Fibroblast of peridontal ligament (primary cell): Measurements from ENCODE around the gene ZNF567.
"Not testable (repeated sequence)": the region's sequence is repeated elsewhere in the genome, so short reads cannot be mapped to it uniquely, and the experiment has no call there.

ENCODE experiments used
- DNase-seq: peaks from one replicate; pipeline ENCODE4 v3.0.0-alpha.2; 2010; ENCODE audit errors: extremely low read depth

ZNF567 gene

GRCh38 chr19:36687214-36688056 is at the start of gene ZNF567:
Gene ZNF567, plus strand, starts transcription at chr19:36687612. Its CDS starts 7,256 bp downstream, at chr19:36694868.
- DNase-seq: peak; percentile 92

- DNase-seq: peak; percentile 1
Measured at GRCh38 chr19:36638862-36639510, 48.4 kb upstream of the ZNF567 start.

GRCh38 chr19:36646746-36647145 is 40.7 kb upstream of the ZNF567 start:
- DNase-seq: no peak

- no peak for DNase-seq
Measured at GRCh38 chr19:36652958-36653357, 34.5 kb upstream of the ZNF567 start.

DNA sequence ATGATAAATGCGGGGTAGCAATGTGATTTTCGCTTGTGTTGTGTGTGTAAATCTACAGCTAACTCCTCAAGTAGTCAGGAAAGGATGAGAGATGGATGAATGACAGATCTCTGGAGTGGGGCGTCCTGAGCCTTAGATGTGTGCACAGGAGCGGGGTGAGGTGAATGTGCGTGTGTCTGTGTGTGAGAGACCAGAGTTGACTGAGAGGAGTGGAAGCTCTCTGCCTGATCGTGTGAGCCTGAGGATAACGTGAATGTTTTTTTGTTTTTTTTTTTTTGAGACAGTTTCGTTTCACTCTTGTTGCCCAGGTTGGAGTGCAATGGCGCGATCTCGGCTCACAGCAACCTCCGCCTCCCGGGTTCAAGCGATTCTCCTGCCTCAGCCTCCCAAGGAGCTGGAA is 21.6 kb upstream of the ZNF567 start:
- no peak for DNase-seq

GRCh38 chr19:36668646-36669045 is 18.8 kb upstream of the ZNF567 start:
- no peak for DNase-seq

- DNase-seq: no peak
Measured at GRCh38 chr19:36672368-36672767, 15.0 kb upstream of the ZNF567 start.

- no peak for DNase-seq
Measured at GRCh38 chr19:36674201-36674600, 13.2 kb upstream of the ZNF567 start.

GRCh38 chr19:36679455-36679854 is 8.0 kb upstream of the ZNF567 start:
- DNase-seq: no peak

- no peak for DNase-seq
Measured at GRCh38 chr19:36685835-36686234, 1.6 kb upstream of the ZNF567 start.

GRCh38 chr19:36686365-36687213 is 823 bp upstream of the ZNF567 start:
- peak; percentile 16 for DNase-seq

DNA sequence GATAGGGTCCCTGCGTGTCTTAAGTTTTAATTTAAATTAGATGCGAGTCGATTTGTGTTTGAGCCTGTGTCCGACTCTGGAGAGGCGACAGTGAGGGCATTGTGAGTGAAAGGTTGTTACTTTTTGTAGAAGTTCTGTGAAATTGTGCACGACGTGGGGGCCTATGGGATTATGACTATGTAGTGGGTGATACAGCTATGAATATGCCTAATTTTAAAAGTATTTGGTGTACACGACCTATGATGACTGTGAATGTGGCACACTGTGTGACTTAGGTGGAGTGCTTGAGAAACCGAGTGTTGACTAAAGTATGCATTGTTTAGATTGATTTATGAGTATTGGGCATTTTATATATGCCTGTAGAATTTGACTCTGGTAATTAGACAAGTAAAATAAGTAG is 646 bp downstream of the ZNF567 start:
- DNase-seq: no peak

DNA sequence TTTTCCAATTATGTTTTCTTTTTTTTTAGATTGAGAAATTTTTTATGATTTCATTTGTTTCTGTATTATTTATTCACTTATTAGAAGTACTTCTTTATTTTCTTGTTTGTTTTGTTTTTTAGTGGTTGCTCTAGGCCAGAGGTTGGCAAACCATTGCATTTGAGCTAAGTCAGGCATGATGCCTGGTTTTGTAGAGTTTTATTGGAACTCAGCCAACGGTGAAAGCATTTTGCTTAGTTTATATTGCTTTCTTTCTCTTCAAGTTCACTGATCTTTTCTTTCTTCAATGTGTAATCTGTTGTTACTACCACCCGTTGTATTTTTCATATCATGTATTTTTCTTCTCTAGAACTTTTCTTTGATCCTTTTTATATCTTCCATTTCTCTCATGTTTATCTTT is 19.7 kb downstream of the ZNF567 start:
- no peak for DNase-seq

- no peak for DNase-seq
Measured at GRCh38 chr19:36709423-36709822, 22.0 kb downstream of the ZNF567 start.

DNA sequence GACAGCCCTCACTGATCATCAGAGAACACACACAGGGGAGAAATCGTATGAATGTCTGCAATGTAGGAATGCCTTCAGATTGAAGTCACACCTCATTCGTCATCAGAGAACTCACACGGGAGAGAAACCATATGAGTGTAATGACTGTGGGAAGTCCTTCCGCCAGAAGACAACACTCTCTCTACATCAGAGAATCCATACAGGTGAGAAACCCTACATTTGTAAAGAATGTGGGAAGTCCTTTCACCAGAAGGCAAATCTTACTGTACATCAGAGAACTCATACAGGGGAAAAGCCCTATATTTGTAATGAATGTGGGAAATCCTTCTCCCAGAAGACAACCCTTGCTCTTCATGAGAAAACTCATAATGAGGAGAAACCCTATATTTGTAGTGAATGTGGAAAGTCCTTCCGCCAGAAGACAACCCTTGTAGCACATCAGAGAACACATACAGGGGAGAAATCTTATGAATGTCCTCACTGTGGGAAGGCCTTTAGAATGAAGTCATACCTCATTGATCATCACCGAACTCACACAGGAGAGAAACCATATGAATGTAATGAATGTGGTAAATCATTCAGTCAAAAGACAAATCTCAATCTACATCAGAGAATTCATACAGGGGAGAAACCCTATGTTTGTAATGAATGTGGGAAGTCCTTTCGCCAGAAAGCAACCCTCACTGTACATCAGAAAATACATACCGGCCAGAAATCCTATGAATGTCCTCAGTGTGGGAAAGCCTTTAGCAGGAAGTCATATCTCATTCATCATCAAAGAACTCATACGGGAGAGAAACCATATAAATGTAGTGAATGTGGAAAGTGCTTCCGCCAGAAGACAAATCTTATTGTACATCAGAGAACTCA is 32.5 kb downstream of the ZNF567 start:
- peak; percentile 8 for DNase-seq

DNA sequence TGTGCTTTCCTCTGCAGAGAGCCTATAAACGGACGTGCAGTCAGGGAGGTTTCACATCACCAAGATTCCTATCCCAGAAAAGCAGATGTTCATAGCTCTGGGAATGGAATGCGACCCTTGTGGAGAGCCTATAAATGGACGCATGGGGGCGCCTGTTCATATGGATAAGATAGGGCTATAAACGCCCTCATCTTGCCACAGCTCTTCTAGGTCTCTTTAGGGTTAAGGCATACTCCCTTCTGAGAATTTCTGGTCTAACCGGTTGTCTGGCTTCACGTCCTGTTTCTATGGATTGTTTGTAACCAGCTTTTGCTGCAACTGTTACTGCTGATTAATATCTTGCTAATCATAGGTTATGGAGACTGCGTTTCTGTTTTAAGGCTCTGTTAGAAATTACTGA is 48.8 kb downstream of the ZNF567 start:
- DNase-seq: not testable (repeated sequence)

DNA sequence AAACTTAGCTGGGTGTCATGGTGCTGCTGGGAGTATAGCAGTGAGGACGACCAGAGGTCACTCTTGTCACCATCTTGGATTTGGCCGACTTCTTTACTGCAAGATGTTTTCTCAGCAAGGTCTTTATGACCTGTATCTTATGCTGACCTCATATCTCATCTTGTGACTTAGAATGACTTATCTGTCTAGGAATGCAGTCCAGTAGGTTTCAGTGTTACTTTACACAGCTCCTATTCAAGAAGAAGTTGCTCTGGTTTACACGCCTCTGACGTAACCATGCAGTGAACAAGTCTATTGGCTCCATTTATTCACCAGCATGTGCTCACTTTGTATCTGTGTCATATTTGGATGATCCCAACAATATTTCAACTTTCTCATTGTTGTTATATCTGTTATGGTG is 58.5 kb downstream of the ZNF567 start:
- DNase-seq: no peak

DNA sequence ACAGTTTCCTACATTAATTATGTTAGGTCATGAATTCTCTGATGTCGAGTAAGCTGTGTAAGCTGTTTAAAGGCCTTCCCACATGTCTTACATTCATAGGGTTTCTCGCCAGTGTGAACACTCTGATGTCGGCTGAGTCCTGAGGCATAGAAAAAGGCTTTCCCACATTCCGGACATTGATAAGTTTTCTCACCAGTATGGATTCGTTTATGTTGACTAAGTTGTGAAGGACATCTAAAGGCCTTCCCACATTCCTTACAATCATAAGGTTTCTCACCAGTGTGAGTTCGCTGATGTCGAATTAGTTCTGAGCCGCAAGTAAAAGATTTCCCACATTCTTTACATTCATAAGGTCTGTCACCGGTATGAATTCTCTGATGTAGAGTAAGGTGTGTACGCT is 60.3 kb downstream of the ZNF567 start:
- no peak for DNase-seq

- no peak for DNase-seq
Measured at GRCh38 chr19:36748431-36749275, 61.2 kb downstream of the ZNF567 start.

GRCh38 chr19:36749613-36750012 is 62.2 kb downstream of the ZNF567 start:
- DNase-seq: not testable (repeated sequence)
